Lower lobe of right lung (tissue), 2 donors: ENCODE results near the gene SGO1. TPM values are rescaled to one million over a fixed set of nuclear protein-coding genes. Genes with fewer than 3 reads are reported as not detected.
A peak's percentile ranks its signal among the peaks of the same experiment; 100 is the strongest.

Experiments used
- ATAC-seq, 2 donors: fragments of 200-7000 bp; cut with Tn5 transposase; one replicate each; pipeline ENCODE4 v1.9.1; 2020 to 2022; ENCODE audit warnings: mild to moderate bottlenecking in 2 of 2, moderate library complexity in 2 of 2
- DNase-seq: peaks from one replicate; pipeline ENCODE4 v3.0.0-alpha.2; 2020
- H3K27ac ChIP-seq: fragments of 200-600 bp; one replicate; pipeline ENCODE4 v1.8.0; 2022
- H3K27me3 ChIP-seq: fragments of 200-600 bp; one replicate; pipeline ENCODE4 v1.8.0; 2022; ENCODE audit warnings: low read depth
- H3K36me3 ChIP-seq: fragments of 200-600 bp; one replicate; pipeline ENCODE4 v1.8.0; 2022; ENCODE audit warnings: mild to moderate bottlenecking
- H3K4me1 ChIP-seq: fragments of 200-600 bp; one replicate; pipeline ENCODE4 v1.8.0; 2022
- H3K4me3 ChIP-seq: fragments of 200-600 bp; one replicate; pipeline ENCODE4 v1.8.0; 2022; ENCODE audit warnings: mild to moderate bottlenecking
- H3K9me3 ChIP-seq: fragments of 200-600 bp; one replicate; pipeline ENCODE4 v1.8.0; 2022
- CTCF ChIP-seq: fragments of 200-600 bp; IDR thresholded peaks from one replicate; pipeline ENCODE4 v1.8.0; 2022; ENCODE audit warnings: antibody characterized with exemption, mild to moderate bottlenecking
- intact Hi-C: fragments of 100-400 bp; cut with DNase I; formaldehyde crosslinking; loops from one replicate; pipeline ENCODE4 v1.11.0; 2022
- total RNA-seq: library from RNA; stranded (reverse); fragmentation: NEBNext Ultra II Directional; extraction: Animal tissue kit (Norgen Biotek cat#: 25700); gene quantifications from one replicate; pipeline ENCODE4 v1.2.1, GENCODE V29; 2021
- donor health status: DM: no; HTN: yes; CAD: no; lungs with severe emphysema.

The SGO1 gene
- total RNA-seq, 1 donor from 2014 or later = 0.71 TPM

DNA sequence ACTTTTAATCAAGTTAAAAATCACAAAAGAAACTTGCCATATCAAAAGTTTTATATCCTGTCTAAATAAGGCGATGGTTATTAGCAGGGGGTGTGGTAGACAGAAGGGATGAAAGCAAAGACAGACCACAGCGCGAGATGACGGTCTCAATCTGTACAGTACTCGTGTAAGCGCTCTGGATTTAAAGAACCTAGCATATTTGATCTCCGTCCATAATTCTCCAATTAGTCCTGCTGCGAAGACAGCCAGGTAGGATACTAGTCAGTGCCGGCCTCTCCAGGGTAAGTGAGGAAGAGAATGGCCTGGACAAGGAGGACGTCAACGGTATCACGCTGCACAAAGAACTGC lies 701 bp downstream of the SGO1 start:
- H3K4me3 ChIP-seq = peak overlapping the region; percentile 75
- TF ChIP-seq CTCF = no peak
- no peaks in the 10 kb centered on the region for H3K36me3 ChIP-seq
- ATAC-seq = no peak
- no peaks in the 10 kb centered on the region for H3K27me3 ChIP-seq
- H3K4me1 ChIP-seq = peaks cover 16% of the 10 kb centered on the region
- intact Hi-C loops = no loop called here
- no peak for DNase-seq
- no peaks in the 10 kb centered on the region for H3K9me3 ChIP-seq
- H3K27ac ChIP-seq = no peak overlapping the region

GRCh38 chr3:20182206-20182605 lies 3.8 kb downstream of the SGO1 start:
- Histone ChIP-seq H3K4me1 (peaks cover 12% of the 10 kb centered on the region), H3K27ac (no peak overlapping the region), H3K36me3 (no peaks in the 10 kb centered on the region), H3K9me3 (no peaks in the 10 kb centered on the region), H3K27me3 (no peaks in the 10 kb centered on the region), H3K4me3 (no peak overlapping the region)
- no peak for DNase-seq
- no peak for TF ChIP-seq CTCF
- intact Hi-C loops = no loop called here
- no peak for ATAC-seq

DNA sequence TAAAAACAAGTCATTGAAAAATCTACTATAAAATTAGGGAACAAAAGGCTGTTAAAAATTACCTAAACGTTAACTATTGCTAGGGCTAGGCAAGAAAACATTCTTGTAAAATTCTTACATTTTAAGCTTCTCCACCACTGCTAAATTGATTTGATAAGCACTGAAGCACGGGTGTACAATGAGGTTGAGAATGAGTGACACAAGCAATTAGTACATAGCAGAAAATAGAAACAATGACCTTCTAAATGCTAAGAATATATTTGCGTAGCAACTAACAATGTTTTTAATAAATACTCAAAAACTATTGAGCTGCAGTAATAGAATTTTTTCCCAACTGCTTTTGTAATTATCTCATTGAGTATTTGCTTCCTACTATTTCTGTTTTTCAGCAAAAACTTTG lies 4.7 kb downstream of the SGO1 start:
- DNase-seq = no peak
- no peak for ATAC-seq
- intact Hi-C loops = no loop called here
- Histone ChIP-seq H3K36me3 (no peaks in the 10 kb centered on the region), H3K9me3 (no peaks in the 10 kb centered on the region), H3K4me1 (peaks cover 7% of the 10 kb centered on the region), H3K4me3 (no peak overlapping the region), H3K27me3 (no peaks in the 10 kb centered on the region), H3K27ac (no peak overlapping the region)
- TF ChIP-seq CTCF = no peak

DNA sequence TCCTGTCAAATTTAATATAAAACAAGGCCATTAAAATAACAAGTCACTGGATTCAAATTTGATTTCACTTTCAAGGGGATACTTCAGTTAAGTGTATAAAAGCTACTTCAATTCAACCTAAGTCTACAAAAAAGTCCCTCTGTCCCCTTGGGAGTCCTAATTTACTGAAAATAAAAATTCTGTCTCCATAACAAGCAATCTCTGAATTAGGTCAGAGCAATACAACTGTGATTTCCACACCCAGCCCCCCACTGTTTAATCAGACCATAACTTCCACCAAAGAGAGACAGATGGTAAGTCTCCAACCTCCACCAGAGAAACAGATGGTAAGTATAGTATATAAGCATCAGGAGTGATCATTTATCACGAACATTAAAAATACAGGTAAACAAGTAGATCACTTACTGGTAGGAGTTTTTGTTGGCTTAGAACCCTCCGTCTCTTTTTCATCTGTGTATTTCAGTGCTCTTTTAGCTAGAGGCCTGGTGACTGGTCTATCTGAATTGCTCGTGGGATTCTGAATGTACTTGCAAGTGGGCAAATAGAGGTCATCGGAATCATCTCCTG lies 12.1 kb downstream of the SGO1 start:
- ATAC-seq (no peak), DNase-seq (no peak)

DNA sequence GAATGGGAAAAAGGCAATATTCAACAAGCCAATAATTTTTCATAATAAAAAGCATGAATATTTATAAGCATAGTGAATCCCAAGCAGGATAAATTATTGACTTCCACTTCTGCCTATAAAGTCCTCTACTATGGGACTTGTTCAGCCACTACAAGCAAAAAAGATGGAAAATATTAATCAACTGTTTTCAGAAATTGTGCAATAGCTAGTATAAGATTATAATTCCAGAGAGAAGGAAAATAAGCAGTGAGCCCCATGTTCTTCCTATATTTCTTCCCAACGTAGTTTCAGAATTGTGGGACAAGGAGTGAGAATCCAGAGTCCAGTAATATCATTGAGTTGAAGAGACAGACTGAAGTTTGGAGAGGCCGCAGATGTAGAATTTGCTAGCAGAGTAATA lies 24.3 kb downstream of the SGO1 start:
- no peak for ATAC-seq
- Histone ChIP-seq H3K27me3 (no peaks in the 10 kb centered on the region), H3K27ac (no peak overlapping the region), H3K9me3 (no peaks in the 10 kb centered on the region), H3K4me3 (no peak overlapping the region), H3K36me3 (no peaks in the 10 kb centered on the region), H3K4me1 (peaks cover 12% of the 10 kb centered on the region)
- intact Hi-C loops = no loop called here
- no peak for TF ChIP-seq CTCF
- no peak for DNase-seq

More for the DNA sequence above, 12.1 kb downstream of the SGO1 start:
- H3K27ac ChIP-seq = no peak overlapping the region
- no peaks in the 10 kb centered on the region for H3K4me1 ChIP-seq
- no peaks in the 10 kb centered on the region for H3K9me3 ChIP-seq
- no peak overlapping the region for H3K4me3 ChIP-seq
- no peaks in the 10 kb centered on the region for H3K36me3 ChIP-seq
- intact Hi-C loops = no loop called here
- H3K27me3 ChIP-seq = no peaks in the 10 kb centered on the region
- TF ChIP-seq CTCF = no peak

DNA sequence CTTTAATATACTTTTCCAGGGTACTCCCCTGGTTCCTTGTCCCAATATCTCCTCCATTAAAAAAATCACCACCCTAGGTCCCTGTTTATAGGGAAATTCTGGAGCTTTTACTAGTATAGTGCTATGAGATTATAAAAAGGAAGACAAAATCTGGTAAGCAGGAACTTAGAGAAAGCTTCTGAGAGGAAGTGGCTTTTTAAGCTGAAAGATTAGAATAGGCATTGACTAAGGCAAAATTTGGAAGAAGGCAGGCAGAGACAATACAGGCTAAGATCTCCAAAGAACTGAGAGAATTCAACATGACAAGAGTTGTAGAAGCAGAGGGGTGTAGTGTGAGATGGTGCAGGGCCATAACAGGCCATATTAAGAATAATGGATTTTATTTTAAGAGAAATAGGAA lies 25.8 kb downstream of the SGO1 start:
- no peak for DNase-seq
- Histone ChIP-seq H3K4me3 (no peak overlapping the region), H3K36me3 (peaks cover under 1% of the 10 kb centered on the region), H3K9me3 (no peaks in the 10 kb centered on the region), H3K4me1 (peaks cover 12% of the 10 kb centered on the region), H3K27me3 (no peaks in the 10 kb centered on the region), H3K27ac (no peak overlapping the region)
- intact Hi-C loops = no loop called here
- ATAC-seq = no peak
- no peak for TF ChIP-seq CTCF
